ENCODE data around the gene SLC6A6.

GRCh38 chr3:14471690-14472089 lies 69.3 kb downstream of the SLC6A6 start:
- TF ChIP-seq, protein P1, sequence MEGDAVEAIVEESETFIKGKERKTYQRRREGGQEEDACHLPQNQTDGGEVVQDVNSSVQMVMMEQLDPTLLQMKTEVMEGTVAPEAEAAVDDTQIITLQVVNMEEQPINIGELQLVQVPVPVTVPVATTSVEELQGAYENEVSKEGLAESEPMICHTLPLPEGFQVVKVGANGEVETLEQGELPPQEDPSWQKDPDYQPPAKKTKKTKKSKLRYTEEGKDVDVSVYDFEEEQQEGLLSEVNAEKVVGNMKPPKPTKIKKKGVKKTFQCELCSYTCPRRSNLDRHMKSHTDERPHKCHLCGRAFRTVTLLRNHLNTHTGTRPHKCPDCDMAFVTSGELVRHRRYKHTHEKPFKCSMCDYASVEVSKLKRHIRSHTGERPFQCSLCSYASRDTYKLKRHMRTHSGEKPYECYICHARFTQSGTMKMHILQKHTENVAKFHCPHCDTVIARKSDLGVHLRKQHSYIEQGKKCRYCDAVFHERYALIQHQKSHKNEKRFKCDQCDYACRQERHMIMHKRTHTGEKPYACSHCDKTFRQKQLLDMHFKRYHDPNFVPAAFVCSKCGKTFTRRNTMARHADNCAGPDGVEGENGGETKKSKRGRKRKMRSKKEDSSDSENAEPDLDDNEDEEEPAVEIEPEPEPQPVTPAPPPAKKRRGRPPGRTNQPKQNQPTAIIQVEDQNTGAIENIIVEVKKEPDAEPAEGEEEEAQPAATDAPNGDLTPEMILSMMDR (IDR thresholded peaks at IDR 0.05 in 2 of 3, conservative IDR thresholded peaks at IDR 0.05 in 1 of 3; ENCODE audit: control insufficient read depth in 2 of 3, extremely low read depth in 1 of 3, insufficient read depth in 1 of 3, low read depth in 3 of 3, low read length in 3 of 3) = no peak
- no peak for TF ChIP-seq POLR2A (IDR thresholded peaks at IDR 0.05; ENCODE audit: low read depth, low read length)
- no peak for TF ChIP-seq POLR2AphosphoS2 (IDR thresholded peaks at IDR 0.05; ENCODE audit: low read depth, low read length)
- no peak for TF ChIP-seq YY1 (IDR thresholded peaks at IDR 0.05; ENCODE audit: low read depth, low read length)
- TF ChIP-seq IRF3 (IDR thresholded peaks at IDR 0.05) = no peak
- TF ChIP-seq, protein P2, sequence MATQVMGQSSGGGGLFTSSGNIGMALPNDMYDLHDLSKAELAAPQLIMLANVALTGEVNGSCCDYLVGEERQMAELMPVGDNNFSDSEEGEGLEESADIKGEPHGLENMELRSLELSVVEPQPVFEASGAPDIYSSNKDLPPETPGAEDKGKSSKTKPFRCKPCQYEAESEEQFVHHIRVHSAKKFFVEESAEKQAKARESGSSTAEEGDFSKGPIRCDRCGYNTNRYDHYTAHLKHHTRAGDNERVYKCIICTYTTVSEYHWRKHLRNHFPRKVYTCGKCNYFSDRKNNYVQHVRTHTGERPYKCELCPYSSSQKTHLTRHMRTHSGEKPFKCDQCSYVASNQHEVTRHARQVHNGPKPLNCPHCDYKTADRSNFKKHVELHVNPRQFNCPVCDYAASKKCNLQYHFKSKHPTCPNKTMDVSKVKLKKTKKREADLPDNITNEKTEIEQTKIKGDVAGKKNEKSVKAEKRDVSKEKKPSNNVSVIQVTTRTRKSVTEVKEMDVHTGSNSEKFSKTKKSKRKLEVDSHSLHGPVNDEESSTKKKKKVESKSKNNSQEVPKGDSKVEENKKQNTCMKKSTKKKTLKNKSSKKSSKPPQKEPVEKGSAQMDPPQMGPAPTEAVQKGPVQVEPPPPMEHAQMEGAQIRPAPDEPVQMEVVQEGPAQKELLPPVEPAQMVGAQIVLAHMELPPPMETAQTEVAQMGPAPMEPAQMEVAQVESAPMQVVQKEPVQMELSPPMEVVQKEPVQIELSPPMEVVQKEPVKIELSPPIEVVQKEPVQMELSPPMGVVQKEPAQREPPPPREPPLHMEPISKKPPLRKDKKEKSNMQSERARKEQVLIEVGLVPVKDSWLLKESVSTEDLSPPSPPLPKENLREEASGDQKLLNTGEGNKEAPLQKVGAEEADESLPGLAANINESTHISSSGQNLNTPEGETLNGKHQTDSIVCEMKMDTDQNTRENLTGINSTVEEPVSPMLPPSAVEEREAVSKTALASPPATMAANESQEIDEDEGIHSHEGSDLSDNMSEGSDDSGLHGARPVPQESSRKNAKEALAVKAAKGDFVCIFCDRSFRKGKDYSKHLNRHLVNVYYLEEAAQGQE (IDR thresholded peaks at IDR 0.05; ENCODE audit: low read depth, low read length) = no peak
- TF ChIP-seq ZBTB33 (IDR thresholded peaks at IDR 0.05) = no peak
- TF ChIP-seq WRNIP1 (IDR thresholded peaks at IDR 0.05; ENCODE audit: borderline replicate concordance, low read depth, low read length) = no peak
- no peak for TF ChIP-seq EZH2 (IDR thresholded peaks at IDR 0.05; ENCODE audit: borderline replicate concordance, control insufficient read depth, low read depth, low read length)
- no peak for TF ChIP-seq NBN (IDR thresholded peaks at IDR 0.05)
- TF ChIP-seq SIX5 (IDR thresholded peaks at IDR 0.05; ENCODE audit: low read depth, low read length, severe bottlenecking) = no peak

All from GM12878 (cell line).